ENCODE data around the gene MACROD2. TPM values are rescaled to one million over a fixed set of nuclear protein-coding genes. Genes with fewer than 3 reads are reported as not detected.

MACROD2 gene
- total RNA-seq, 1 experiment from 2014 or later: 1.6 TPM

DNA sequence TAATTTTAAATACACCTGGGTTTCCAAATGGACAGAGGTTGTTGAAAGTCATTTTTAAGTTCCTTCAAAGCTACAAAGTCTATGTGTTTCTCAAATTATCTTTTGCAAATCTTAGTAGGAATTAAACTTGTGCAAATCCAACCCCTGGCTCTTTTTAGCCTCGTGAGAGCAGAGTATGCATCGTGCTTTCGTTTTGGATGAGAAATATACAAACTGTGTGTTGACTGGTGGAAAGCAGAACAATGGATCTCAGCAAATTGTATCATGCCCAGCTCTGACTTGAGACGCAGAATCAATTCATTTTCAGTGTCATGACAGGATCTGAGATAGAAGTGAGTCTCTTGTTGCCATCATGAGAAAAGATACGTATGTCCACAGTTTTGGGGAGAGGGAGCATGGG is 884.5 kb downstream of the MACROD2 start:
- Histone ChIP-seq H3K27ac (ENCODE audit: insufficient read length, low read depth, low read length) (no peak overlapping the region), H3K9ac (ENCODE audit: extremely low read depth, insufficient read length, low read length) (no peak overlapping the region)
- H3K27ac Mint-ChIP-seq: no peak overlapping the region

More for the DNA sequence above, 884.5 kb downstream of the MACROD2 start:
- Histone ChIP-seq H4K5ac (ENCODE audit: insufficient read length, low read depth, low read length) (no peak overlapping the region), H3K56ac (ENCODE audit: insufficient read length, low read depth, low read length) (no peak overlapping the region), H3K4me1 (ENCODE audit: insufficient read depth, low read length) (no peaks in the 10 kb centered on the region), H2BK12ac (ENCODE audit: insufficient read length, low read depth, low read length) (no peak overlapping the region), H3K4ac (ENCODE audit: low read depth, low read length) (no peak overlapping the region), H2AK5ac (ENCODE audit: insufficient read length, low read length) (no peak overlapping the region), H4K91ac (ENCODE audit: insufficient read length, low read depth, low read length) (no peak overlapping the region), H3K18ac (ENCODE audit: insufficient read length, low read depth, low read length) (no peak overlapping the region), H3K9me3 (ENCODE audit: control insufficient read depth, low read depth, low read length) (no peaks in the 10 kb centered on the region), H3K27me3 (ENCODE audit: insufficient read depth, low read length) (no peaks in the 10 kb centered on the region), H3K14ac (ENCODE audit: insufficient read depth, low read length) (no peak overlapping the region), H2BK15ac (ENCODE audit: low read depth, low read length) (no peak overlapping the region), H2BK5ac (ENCODE audit: insufficient read length, low read length) (no peak overlapping the region), H3K79me2 (ENCODE audit: insufficient read depth, low read length) (no peaks in the 10 kb centered on the region), H2BK120ac (ENCODE audit: low read depth, low read length, poor library complexity, severe bottlenecking) (no peak overlapping the region), H4K8ac (replicated peaks; ENCODE audit: insufficient read length, low read depth, low read length) (no peak overlapping the region), H3K23me2 (ENCODE audit: insufficient read length, low read depth, low read length, poor library complexity, severe bottlenecking) (no peaks in the 10 kb centered on the region), H2BK20ac (ENCODE audit: low read depth, low read length, poor library complexity, severe bottlenecking) (no peak overlapping the region), H3K79me1 (ENCODE audit: insufficient read depth, low read depth, low read length, poor library complexity, severe bottlenecking) (no peaks in the 10 kb centered on the region), H3K4me2 (ENCODE audit: insufficient read depth, insufficient read length, low read length) (no peak overlapping the region), H4K20me1 (ENCODE audit: control insufficient read depth, insufficient read depth, insufficient read length) (no peaks in the 10 kb centered on the region), H3T11ph (ENCODE audit: low read length) (no peak overlapping the region), H2AFZ (ENCODE audit: low read length) (no peak overlapping the region), H3K23ac (ENCODE audit: insufficient read length, low read depth, low read length) (no peak overlapping the region)
- WGBS (ENCODE audit: extremely low coverage, insufficient read length, low lambda C conversion rate): no CpG with 5 or more reads among the region's 5 CpGs
- DNase-seq: no peak
- TF ChIP-seq CTCF (conservative IDR thresholded peaks at IDR 0.05): no peak
- Mint-ChIP-seq H3K4me1 (peaks cover 9 to 20% of the 10 kb centered on the region in 2 experiments), H3K27me3 (ENCODE audit: low read depth) (no peaks in the 10 kb centered on the region; the same call in 1 of the 2 replicates), H3K9me3 (no peaks in the 10 kb centered on the region; a peak in 1 of 5 replicates), H3K36me3 (ENCODE audit: insufficient read depth in 1 of 3, low read depth in 3 of 3) (no peaks in the 10 kb centered on the region), H3K4me3 (no peak overlapping the region)

All from H9 (cell line).